Suprapubic skin (tissue), 3 donors: ENCODE data around the gene FGF22.

Experiments
- CTCF ChIP-seq, 2 donors: fragments of 200-600 bp in 1 of 2; fragments of 450-650 bp in 1 of 2; sonication (generic) in 1 of 2; IDR thresholded peaks; one replicate each; pipeline ENCODE4 v1.5.1; 2016 to 2019; ENCODE audit warnings: antibody characterized with exemption in 2 of 2, mild to moderate bottlenecking in 1 of 2, moderate library complexity in 1 of 2
- EP300 ChIP-seq: sonication (generic); formaldehyde crosslinking; IDR thresholded peaks from one replicate; pipeline ENCODE4 v1.6.1; 2017; ENCODE audit warnings: antibody characterized with exemption
- POLR2A ChIP-seq, 2 donors: fragments of 450-650 bp; IDR thresholded peaks; one replicate each; pipeline ENCODE4 v1.6.1; 2017; ENCODE audit warnings: antibody characterized with exemption in 2 of 2, mild to moderate bottlenecking in 2 of 2, moderate library complexity in 2 of 2

- no peak for TF ChIP-seq CTCF (IDR thresholded peaks at IDR 0.05)
- no peak for TF ChIP-seq POLR2A (IDR thresholded peaks at IDR 0.05)
- TF ChIP-seq EP300 = no peak
These were observed 50.5 kb downstream of the FGF22 start for GRCh38 chr19:690203-690602.
